DOHH2 (cell line): ENCODE data around the gene LRWD1.
A peak's percentile ranks its signal among the peaks of the same experiment; 100 is the strongest.

Experiments
- H3F3A ChIP-seq: fragments of 200-600 bp; sonication (generic), shearing (Covaris generic); 2 replicates; pipeline ENCODE4 v1.6.0; 2016; ENCODE audit warnings: antibody characterized with exemption, mild to moderate bottlenecking; ENCODE audit not compliant: control insufficient read depth, insufficient read depth
- H3K27ac ChIP-seq: fragments of 200-600 bp; sonication (generic); 2 replicates; pipeline ENCODE4 v1.5.1; 2014; ENCODE audit warnings: low read depth, mild to moderate bottlenecking, low read length, moderate library complexity
- H3K27me3 ChIP-seq: fragments of 200-600 bp; sonication (generic); 2 replicates; pipeline ENCODE4 v1.6.1; 2014; ENCODE audit warnings: mild to moderate bottlenecking, low read length, mixed read lengths; ENCODE audit not compliant: control insufficient read depth
- H3K36me3 ChIP-seq: fragments of 200-600 bp; sonication (generic); 2 replicates; pipeline ENCODE4 v1.6.1; 2014; ENCODE audit warnings: mild to moderate bottlenecking, low read length, moderate library complexity, mixed read lengths; ENCODE audit not compliant: control insufficient read depth
- H3K4me1 ChIP-seq: fragments of 200-600 bp; sonication (generic); 2 replicates; pipeline ENCODE4 v1.6.1; 2014; ENCODE audit warnings: mild to moderate bottlenecking, low read length, mixed read lengths; ENCODE audit not compliant: control insufficient read depth
- H3K4me2 ChIP-seq: fragments of 200-600 bp; sonication (generic); 2 replicates; pipeline ENCODE4 v1.6.0; 2014; ENCODE audit warnings: mild to moderate bottlenecking, low read length, moderate library complexity
- H3K4me3 ChIP-seq: fragments of 200-600 bp; sonication (generic); 2 replicates; pipeline ENCODE4 v1.5.1; 2014; ENCODE audit warnings: mild to moderate bottlenecking, low read length, mixed read lengths
- H3K79me2 ChIP-seq: fragments of 200-600 bp; sonication (generic); 2 replicates; pipeline ENCODE4 v1.6.1; 2014; ENCODE audit warnings: mild to moderate bottlenecking, low read length, mixed read lengths; ENCODE audit not compliant: control insufficient read depth
- H3K9me2 ChIP-seq: fragments of 200-600 bp; sonication (generic); replicated peaks from 2 replicates; pipeline ENCODE4 v1.6.1; 2014; ENCODE audit warnings: mild to moderate bottlenecking, low read length, mixed read lengths; ENCODE audit not compliant: control insufficient read depth
- H3K9me3 ChIP-seq: fragments of 200-600 bp; sonication (generic); 2 replicates; pipeline ENCODE4 v1.6.1; 2014; ENCODE audit warnings: antibody characterized with exemption, low read length, mixed read lengths; ENCODE audit not compliant: control insufficient read depth, insufficient read depth
- H4K20me1 ChIP-seq: fragments of 200-600 bp; sonication (generic); 2 replicates; pipeline ENCODE4 v1.6.0; 2014; ENCODE audit warnings: low read depth, mild to moderate bottlenecking, antibody characterized with exemption, low read length, moderate library complexity; ENCODE audit not compliant: control insufficient read depth, insufficient read depth
- CTCF ChIP-seq: fragments of 200-600 bp; sonication (generic); IDR thresholded peaks from one replicate; pipeline ENCODE4 v1.5.1; 2014; ENCODE audit warnings: antibody characterized with exemption, mild to moderate bottlenecking, low read depth, low read length; ENCODE audit not compliant: poor library complexity, severe bottlenecking
- EZH2phosphoT487 ChIP-seq: fragments of 200-600 bp; sonication (generic); IDR thresholded peaks from 2 replicates; pipeline ENCODE4 v1.6.1; 2017; ENCODE audit warnings: borderline replicate concordance, mild to moderate bottlenecking, antibody characterized with exemption, low read length, moderate library complexity, mixed read lengths

Gene LRWD1

DNA sequence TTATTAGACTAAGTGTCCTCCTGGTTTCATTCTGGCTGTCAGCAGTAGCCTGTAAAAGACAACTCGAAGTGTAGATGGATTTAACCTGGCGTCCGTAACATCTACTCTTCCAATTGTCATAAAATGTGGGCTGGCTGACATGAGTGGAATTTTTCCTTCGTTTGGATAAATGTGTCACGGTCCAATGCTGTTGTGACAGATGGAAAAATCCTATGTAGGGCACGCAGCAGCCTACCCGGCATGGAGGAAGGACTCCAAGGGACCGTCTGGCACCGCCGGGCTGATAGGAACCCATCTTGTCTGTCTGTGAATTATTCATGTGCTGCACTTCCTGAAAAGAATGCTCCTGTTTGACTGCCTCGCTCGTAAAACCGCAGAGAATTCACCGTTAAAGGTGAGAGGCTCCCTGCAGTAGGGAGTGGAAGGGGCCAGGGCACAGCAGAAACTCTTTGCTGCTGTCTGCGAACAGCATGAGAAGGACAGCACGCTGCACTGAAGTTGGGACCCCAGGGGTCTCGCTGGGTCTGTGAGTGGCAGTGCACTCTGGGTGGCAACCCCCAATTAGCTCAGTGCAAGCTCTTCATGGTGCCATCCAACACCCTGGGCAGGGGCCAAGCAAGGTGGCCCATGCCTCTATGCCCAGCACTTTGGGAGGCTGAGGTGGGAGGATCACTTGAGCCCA lies 33.0 kb upstream of the LRWD1 start:
- Histone ChIP-seq H3K4me2 (peak overlapping the region; percentile 79), H3F3A (peaks cover 29% of the 10 kb centered on the region), H3K4me3 (peak overlapping the region; percentile 78), H3K9me2 (no peaks in the 10 kb centered on the region), H3K36me3 (peaks cover 50% of the 10 kb centered on the region), H4K20me1 (no peaks in the 10 kb centered on the region; the same call in 1 of the 2 replicates), H3K27me3 (no peaks in the 10 kb centered on the region), H3K4me1 (peaks cover 87% of the 10 kb centered on the region), H3K27ac (peak overlapping the region; percentile 94), H3K79me2 (peaks cover 45% of the 10 kb centered on the region), H3K9me3 (no peaks in the 10 kb centered on the region)
- TF ChIP-seq CTCF (no peak), EZH2phosphoT487 (no peak)

DNA sequence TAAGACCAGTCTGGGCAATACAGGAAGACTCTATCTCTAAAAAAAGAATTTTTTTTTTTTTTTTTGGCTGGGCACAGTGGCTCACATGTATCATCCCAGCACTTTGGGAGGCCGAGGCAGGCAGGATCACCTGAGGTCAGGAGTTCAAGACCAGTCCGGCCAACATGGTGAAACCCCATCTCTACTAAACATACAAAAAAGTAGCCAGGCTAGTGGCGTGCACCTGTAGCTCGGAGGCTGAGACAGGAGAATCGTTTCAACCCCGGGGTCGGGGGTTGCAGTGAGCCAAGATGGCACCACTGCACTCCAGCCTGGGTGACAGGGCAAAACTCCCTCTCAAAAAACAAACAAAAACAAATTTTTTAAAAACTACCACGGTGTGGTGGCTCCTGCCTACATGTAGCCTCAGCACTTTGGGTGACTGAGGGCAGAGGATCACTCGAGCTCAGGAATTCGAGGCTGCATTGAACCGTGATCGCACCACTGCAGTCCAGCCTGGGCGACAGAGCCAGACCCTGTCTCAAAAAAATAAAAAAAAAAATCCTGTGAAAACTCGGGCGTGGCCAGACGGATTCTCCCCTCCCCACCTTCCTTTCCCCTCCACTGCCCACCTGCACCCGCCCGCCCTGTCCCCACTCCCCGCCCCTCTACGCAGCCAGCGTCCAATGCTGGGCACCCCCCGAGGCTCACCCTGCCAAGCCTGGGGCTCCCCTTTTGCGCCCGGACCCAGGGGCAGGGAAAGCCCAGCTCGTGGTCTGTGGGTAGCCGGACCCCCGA lies 32.2 kb upstream of the LRWD1 start:
- Histone ChIP-seq H3K9me2 (no peaks in the 10 kb centered on the region), H3K4me3 (peak overlapping the region; percentile 78), H3K4me1 (peaks cover 84% of the 10 kb centered on the region), H3K27me3 (no peaks in the 10 kb centered on the region), H3K9me3 (no peaks in the 10 kb centered on the region), H3K4me2 (peak overlapping the region; percentile 79), H3K36me3 (peaks cover 49% of the 10 kb centered on the region), H3F3A (peaks cover 24% of the 10 kb centered on the region), H4K20me1 (no peaks in the 10 kb centered on the region; the same call in 1 of the 2 replicates), H3K27ac (peak overlapping the region; percentile 94), H3K79me2 (peaks cover 46% of the 10 kb centered on the region)
- no peak for TF ChIP-seq CTCF
- TF ChIP-seq EZH2phosphoT487: no peak

- Histone ChIP-seq H3K9me2 (no peaks in the 10 kb centered on the region), H3K4me1 (peaks cover 82% of the 10 kb centered on the region), H4K20me1 (no peaks in the 10 kb centered on the region; the same call in 1 of the 2 replicates), H3K4me2 (peak within 1 kb of the TSS; percentile 93), H3K27ac (peak within 1 kb of the TSS; percentile 94), H3K4me3 (peak within 1 kb of the TSS; percentile 78), H3K27me3 (no peaks in the 10 kb centered on the region), H3F3A (peaks cover 24% of the 10 kb centered on the region), H3K79me2 (peaks cover 48% of the 10 kb centered on the region), H3K36me3 (peaks cover 48% of the 10 kb centered on the region), H3K9me3 (no peaks in the 10 kb centered on the region)
- TF ChIP-seq CTCF (peak; percentile 30), EZH2phosphoT487 (no peak)
These were observed 31.4 kb upstream of the LRWD1 start, which contains the start of gene ORAI2 for GRCh38 chr7:102433219-102434038. Gene ORAI2 (plus strand): TSS chr7:102433575. CDS start chr7:102438957, 5,382 bp downstream.
